Neural crest cell (in vitro differentiated cells): ENCODE data around the gene EFL1. TPM values are rescaled to one million over a fixed set of nuclear protein-coding genes. Genes with fewer than 3 reads are reported as not detected.

Source experiments
- DNase-seq: peaks from one replicate; pipeline ENCODE4 v3.0.0; 2021; ENCODE audit warnings: low read depth, mixed read lengths, low spot score
- H3K27ac Mint-ChIP-seq: one replicate; pipeline ENCODE4 v1.8.0; 2021; ENCODE audit warnings: mild to moderate bottlenecking, mixed read lengths; ENCODE audit not compliant: unreplicated experiment
- H3K27me3 Mint-ChIP-seq: 2 replicates; pipeline ENCODE4 v1.8.0; 2021; ENCODE audit warnings: low read depth, mild to moderate bottlenecking, mixed read lengths
- H3K36me3 Mint-ChIP-seq: 2 replicates; pipeline ENCODE4 v1.8.0; 2021; ENCODE audit warnings: low read depth, mild to moderate bottlenecking, mixed read lengths
- H3K4me1 Mint-ChIP-seq: 2 replicates; pipeline ENCODE4 v1.8.0; 2021; ENCODE audit warnings: mixed read lengths
- H3K4me3 Mint-ChIP-seq: one replicate; pipeline ENCODE4 v1.8.0; 2021; ENCODE audit warnings: mild to moderate bottlenecking, mixed read lengths
- H3K9me3 Mint-ChIP-seq: 2 replicates; pipeline ENCODE4 v1.8.0; 2021; ENCODE audit warnings: mixed read lengths
- total RNA-seq: library from RNA; stranded (reverse); gene quantifications from 2 replicates; pipeline ENCODE4 v1.2.1, GENCODE V29; 2021
- TF ChIP-seq, protein P1 (sequence below): fragments of 200-600 bp; sonication (generic); conservative IDR thresholded peaks from 2 replicates; pipeline ENCODE4 v1.5.0; 2021; ENCODE audit warnings: antibody characterized with exemption, mild to moderate bottlenecking

Gene EFL1
- total RNA-seq, 1 donor from 2014 or later, result 28.5 TPM

DNA sequence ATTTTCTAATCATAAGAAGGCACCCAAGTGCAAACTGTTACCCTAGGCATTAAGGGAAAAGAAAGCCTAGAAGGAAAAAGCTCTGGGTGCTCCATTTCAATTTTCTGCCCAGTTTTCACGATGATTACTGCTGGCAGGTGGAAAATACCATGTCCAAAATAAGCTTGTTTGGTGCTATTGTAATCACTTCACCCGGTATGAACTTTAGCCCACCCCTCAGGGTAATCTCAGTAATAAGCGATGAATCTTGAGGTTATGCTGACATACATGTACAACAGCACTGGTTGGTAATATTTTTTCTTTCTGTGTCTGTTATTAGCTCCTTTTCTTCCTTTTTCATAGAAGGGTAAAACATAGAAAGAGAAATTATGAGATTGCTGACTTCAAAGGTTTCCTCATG is 128.1 kb downstream of the EFL1 start:
- H3K36me3 Mint-ChIP-seq, result peaks cover 6% of the 10 kb centered on the region
- no peak overlapping the region for H3K4me3 Mint-ChIP-seq
- H3K4me1 Mint-ChIP-seq, result no peaks in the 10 kb centered on the region
- no peak for DNase-seq
- H3K9me3 Mint-ChIP-seq, result no peaks in the 10 kb centered on the region
- TF ChIP-seq, protein P1, sequence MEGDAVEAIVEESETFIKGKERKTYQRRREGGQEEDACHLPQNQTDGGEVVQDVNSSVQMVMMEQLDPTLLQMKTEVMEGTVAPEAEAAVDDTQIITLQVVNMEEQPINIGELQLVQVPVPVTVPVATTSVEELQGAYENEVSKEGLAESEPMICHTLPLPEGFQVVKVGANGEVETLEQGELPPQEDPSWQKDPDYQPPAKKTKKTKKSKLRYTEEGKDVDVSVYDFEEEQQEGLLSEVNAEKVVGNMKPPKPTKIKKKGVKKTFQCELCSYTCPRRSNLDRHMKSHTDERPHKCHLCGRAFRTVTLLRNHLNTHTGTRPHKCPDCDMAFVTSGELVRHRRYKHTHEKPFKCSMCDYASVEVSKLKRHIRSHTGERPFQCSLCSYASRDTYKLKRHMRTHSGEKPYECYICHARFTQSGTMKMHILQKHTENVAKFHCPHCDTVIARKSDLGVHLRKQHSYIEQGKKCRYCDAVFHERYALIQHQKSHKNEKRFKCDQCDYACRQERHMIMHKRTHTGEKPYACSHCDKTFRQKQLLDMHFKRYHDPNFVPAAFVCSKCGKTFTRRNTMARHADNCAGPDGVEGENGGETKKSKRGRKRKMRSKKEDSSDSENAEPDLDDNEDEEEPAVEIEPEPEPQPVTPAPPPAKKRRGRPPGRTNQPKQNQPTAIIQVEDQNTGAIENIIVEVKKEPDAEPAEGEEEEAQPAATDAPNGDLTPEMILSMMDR, result no peak
- no peaks in the 10 kb centered on the region for H3K27me3 Mint-ChIP-seq
- no peak overlapping the region for H3K27ac Mint-ChIP-seq

DNA sequence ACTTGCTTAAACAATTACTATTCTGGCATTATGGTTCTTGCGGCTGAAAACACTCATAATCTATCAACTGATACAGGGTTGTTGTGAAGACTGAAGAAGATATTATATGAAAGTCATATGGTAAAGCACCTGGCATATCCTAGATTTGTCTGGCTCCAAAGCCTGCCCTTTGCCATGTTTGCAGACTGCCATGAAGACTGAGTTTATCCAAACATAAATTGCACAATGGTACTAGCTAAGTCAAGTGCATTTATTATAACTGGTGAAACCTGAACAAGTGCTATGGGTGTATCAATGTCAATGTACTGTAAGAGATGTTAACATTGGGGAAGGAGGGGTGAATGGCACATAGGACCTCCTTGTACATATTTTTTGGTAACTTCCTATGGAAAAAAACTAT is 129.3 kb downstream of the EFL1 start:
- no peaks in the 10 kb centered on the region for H3K4me1 Mint-ChIP-seq
- DNase-seq, result no peak
- H3K9me3 Mint-ChIP-seq, result no peaks in the 10 kb centered on the region
- TF ChIP-seq, protein P1, result no peak
- no peaks in the 10 kb centered on the region for H3K27me3 Mint-ChIP-seq
- peaks cover 6% of the 10 kb centered on the region for H3K36me3 Mint-ChIP-seq
- no peak overlapping the region for H3K27ac Mint-ChIP-seq
- no peak overlapping the region for H3K4me3 Mint-ChIP-seq

DNA sequence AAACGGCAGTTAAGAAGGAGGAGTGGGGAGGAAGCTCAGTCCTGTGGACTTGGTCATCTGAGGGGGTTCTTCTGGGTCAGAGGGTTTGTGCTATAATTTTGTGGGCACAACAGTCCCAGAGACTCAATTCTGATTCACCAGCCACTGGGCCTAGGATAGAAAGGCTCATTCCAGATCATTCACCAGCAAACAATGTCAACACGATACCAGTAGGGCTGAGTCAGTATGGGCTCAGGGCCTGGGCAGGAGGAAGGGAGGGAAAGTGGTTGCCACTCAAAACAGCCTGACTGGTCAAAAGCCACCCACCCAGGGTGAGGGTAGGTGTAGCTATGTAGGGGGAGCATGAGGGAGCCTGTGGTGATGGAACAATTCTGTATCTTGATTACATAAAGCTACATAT is 129.8 kb downstream of the EFL1 start:
- Mint-ChIP-seq H3K4me3 (no peak overlapping the region), H3K9me3 (no peaks in the 10 kb centered on the region), H3K4me1 (no peaks in the 10 kb centered on the region), H3K27ac (no peak overlapping the region), H3K27me3 (no peaks in the 10 kb centered on the region), H3K36me3 (peaks cover 6% of the 10 kb centered on the region)
- TF ChIP-seq, protein P1, result no peak
- DNase-seq, result no peak

GRCh38 chr15:82132096-82132495 is 130.4 kb downstream of the EFL1 start:
- Mint-ChIP-seq H3K27me3 (no peaks in the 10 kb centered on the region), H3K4me3 (no peak overlapping the region), H3K36me3 (peaks cover 6% of the 10 kb centered on the region), H3K9me3 (no peaks in the 10 kb centered on the region), H3K4me1 (no peaks in the 10 kb centered on the region), H3K27ac (no peak overlapping the region)
- TF ChIP-seq, protein P1, result no peak
- DNase-seq, result no peak

GRCh38 chr15:82130248-82130647 is 132.3 kb downstream of the EFL1 start:
- Mint-ChIP-seq H3K27me3 (no peaks in the 10 kb centered on the region), H3K4me3 (no peak overlapping the region), H3K27ac (no peak overlapping the region), H3K4me1 (no peaks in the 10 kb centered on the region), H3K36me3 (peaks cover 6% of the 10 kb centered on the region), H3K9me3 (no peaks in the 10 kb centered on the region)
- DNase-seq, result no peak
- TF ChIP-seq, protein P1, result no peak

- no peaks in the 10 kb centered on the region for H3K27me3 Mint-ChIP-seq
- H3K27ac Mint-ChIP-seq, result no peak overlapping the region
- H3K9me3 Mint-ChIP-seq, result no peaks in the 10 kb centered on the region
- no peak overlapping the region for H3K4me3 Mint-ChIP-seq
- DNase-seq, result no peak
- H3K36me3 Mint-ChIP-seq, result peaks cover 9% of the 10 kb centered on the region
- TF ChIP-seq, protein P1, result no peak
- H3K4me1 Mint-ChIP-seq, result no peaks in the 10 kb centered on the region
Observed at GRCh38 chr15:82129761-82130160, 132.8 kb downstream of the EFL1 start.
